HL-60/S4 (cell line): ENCODE data around the gene PTBP1.

Experiments
- in situ Hi-C: fragments of 300-500 bp; cut with MboI; formaldehyde crosslinking; loops from 2 replicates; pipeline ENCODE4 v1.14.3; 2022; ENCODE audit warnings: low sequenced_read_pairs

The PTBP1 gene

DNA sequence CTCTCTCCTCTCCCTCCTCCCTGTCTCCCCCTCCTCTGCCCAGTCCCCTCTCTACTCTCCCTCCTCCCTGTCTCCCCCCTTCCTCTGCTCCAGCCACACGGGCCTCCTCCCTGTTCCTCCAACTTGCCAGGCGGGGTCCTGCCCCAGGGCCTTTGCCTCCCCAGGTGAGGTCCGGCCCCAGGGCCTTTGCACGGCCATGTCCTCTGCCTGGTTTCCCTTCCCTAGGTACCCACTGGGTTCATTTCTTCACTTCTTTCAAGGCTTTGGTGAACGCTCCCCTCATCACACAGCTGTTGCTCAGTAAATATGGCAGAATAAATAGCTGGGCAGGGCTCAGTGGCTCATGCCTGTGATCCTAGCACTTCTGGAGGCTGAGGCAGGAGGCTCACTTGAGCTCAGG lies 25.2 kb upstream of the PTBP1 start:
- in situ Hi-C loops = loop anchor here (5.0 to 10.0 kb wide), 2 partner anchors 150 to 213 kb away; partner anchors contain the start of gene WDR18

DNA sequence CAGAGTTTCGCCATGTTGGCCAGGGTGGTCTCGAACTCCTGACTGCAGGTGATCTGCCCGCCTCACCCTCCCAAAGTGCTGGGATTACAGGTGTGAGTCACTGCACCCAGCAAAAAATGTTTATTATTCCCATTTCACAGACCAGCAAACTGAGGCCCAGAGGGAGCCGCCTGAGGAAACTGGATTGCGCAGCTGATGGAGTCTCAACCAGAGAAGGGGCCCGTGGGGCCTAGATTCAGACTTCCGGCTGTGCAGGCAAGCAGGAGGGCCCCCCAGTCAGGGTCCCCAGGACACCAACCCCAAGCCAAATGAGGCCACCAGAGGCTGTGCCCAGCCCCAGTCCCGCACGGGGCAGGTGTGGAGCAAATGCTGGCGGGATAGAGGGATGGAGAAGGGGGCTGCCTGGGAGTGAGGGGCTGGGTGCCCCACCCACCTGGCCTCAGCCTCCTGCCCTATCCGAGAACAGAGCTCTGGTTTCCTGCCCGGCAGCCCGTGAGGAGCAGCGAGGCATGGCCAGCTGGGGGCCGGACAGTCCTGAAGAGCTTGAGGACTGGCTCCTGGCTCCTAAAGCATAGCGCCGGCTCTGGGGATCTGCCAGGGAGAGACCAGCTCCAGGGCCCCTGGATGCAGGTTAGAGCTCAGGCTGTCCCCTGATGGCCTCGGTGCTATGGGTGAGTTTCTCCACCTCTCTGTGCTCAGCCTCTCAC lies 24.4 kb upstream of the PTBP1 start:
- in situ Hi-C loops = loop anchor here (5.0 to 10.0 kb wide), 2 partner anchors 149 to 212 kb away; partner anchors contain the start of gene WDR18

- in situ Hi-C loops = loop anchor here (10.0 kb wide), 1 partner anchor 208 kb away; the partner anchor contains the start of gene WDR18
These were observed 20.7 kb upstream of the PTBP1 start for GRCh38 chr19:776549-776948.

- in situ Hi-C loops = loop anchor here (10.0 kb wide), 1 partner anchor 206 kb away; the partner anchor contains the start of gene WDR18
These were observed 18.2 kb upstream of the PTBP1 start for GRCh38 chr19:778910-779653.

- in situ Hi-C loops = no loop called here
These were observed 16.3 kb upstream of the PTBP1 start for GRCh38 chr19:780935-781334.

DNA sequence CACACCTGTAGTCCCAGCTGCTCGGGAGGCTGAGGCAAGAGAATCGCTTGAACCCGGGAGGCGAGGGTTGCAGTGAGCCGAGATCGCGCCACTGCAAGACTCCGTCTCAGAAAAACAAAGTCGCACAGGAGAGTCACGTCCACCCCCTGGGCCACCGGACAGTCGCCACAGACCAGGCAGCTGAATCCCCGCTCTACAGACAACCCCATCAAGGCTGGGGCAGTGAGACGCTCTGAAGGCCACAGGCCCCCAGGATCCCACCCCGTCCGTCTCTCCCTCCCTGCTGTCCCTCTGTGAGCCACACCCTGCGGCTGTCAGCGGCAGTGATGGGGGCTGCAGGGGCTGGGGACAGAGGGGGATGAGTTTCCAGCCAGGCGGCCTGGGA lies 15.5 kb upstream of the PTBP1 start:
- in situ Hi-C loops = no loop called here

DNA sequence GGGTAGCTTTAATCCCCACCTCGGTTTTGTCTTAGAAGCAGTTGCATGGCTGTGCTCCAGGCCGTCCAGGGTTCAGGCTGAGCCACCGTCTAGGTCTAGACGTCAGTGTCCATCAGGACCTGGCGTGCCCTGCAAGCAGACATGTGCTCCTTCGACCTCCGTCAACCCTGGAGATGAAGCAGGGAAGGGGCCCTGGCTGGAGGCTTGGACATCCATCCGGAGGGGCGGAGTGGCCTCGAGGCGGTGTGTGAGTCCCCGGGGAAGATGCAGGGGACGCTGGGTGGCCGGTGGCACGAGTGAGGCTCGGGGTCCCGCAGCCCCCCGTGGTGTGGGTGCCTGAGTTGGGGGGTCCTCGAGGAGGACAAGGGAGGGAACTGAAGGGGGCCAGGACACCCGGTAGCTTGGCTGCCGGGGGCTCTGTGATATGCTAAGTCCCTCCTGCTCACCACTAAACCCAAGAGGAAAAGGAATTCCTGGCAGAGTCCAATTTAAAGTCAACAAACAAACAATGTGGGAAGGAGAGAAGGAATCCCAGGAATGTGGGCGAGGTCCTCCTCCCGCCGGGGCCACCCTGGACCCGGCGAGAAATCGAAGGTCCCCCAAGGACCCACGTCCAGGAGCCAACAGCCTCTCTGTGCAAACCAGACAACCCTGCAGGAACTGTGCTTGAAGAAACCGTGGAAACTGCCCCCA lies 14.9 kb upstream of the PTBP1 start:
- in situ Hi-C loops = no loop called here

GRCh38 chr19:782878-783668 lies 14.2 kb upstream of the PTBP1 start:
- in situ Hi-C loops = no loop called here

- in situ Hi-C loops = no loop called here
These were observed 12.7 kb upstream of the PTBP1 start for GRCh38 chr19:784541-784940.

- in situ Hi-C loops = no loop called here
These were observed 9.7 kb upstream of the PTBP1 start for GRCh38 chr19:787536-787935.

- in situ Hi-C loops = no loop called here
These were observed 8.6 kb upstream of the PTBP1 start for GRCh38 chr19:788686-788982.

DNA sequence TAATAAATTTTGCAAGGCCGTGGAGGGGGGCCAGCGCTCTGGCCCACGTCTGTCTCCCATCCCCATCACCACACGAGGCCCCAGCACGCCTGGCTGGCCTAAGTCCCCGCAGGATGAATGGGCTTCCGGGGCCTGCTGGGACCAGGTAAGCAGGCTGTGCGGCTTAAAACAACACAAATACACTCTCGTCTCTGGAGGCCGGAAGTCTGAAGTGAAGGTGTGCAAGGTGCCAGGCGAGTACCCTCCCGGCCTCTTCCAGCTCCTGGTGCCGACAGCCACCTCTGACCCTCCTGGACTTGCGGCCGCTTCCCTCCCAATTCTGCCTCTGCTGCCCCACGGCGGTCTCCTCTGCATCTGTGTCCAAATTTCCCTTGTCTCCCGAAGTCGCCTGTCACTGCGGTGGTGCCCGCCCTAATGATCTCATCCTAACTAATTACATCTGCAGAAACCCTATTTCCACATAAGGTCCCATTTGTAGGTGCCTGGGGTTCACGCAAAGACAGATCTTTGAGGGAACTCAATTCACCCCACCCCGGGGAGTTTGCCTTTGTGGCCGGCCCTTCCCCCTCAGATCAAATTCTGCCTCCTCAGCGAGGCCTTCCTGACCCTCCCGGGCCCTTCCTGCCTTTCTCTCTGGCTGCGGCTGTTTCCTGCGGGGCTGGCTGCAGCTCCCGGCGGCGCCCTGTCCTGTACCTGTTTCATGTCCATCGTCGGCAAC lies 8.1 kb upstream of the PTBP1 start:
- in situ Hi-C loops = no loop called here

- in situ Hi-C loops = no loop called here
These were observed 7.6 kb upstream of the PTBP1 start for GRCh38 chr19:789701-790060.

DNA sequence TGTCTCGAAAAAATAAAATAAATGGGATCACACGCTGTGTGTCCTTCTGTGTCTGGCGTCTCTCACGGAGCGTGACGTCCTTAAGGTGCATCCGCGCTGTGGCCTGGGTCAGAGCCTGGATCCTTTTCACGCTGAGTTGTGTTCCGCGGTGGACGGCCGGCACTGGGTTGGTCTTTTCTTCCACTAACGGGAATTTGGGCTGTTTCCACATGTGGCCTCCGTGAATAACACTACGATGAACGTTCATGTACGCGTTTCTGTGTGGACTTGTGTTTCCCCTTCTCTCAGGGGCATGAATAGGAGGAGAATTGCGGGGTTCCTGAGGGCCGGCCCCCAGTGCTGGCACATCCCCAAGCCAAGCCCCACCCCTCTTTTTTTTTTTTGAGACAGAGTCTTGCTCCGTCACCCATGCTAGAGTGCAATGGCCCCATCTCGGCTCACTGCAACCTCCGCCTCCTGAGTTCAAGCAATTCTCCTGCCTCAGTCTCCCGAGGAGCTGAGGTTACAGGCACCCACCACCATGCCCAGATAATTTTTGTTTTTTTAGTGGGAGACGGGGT lies 6.2 kb upstream of the PTBP1 start:
- in situ Hi-C loops = no loop called here

- in situ Hi-C loops = no loop called here
These were observed 5.5 kb upstream of the PTBP1 start for GRCh38 chr19:791567-792305.

DNA sequence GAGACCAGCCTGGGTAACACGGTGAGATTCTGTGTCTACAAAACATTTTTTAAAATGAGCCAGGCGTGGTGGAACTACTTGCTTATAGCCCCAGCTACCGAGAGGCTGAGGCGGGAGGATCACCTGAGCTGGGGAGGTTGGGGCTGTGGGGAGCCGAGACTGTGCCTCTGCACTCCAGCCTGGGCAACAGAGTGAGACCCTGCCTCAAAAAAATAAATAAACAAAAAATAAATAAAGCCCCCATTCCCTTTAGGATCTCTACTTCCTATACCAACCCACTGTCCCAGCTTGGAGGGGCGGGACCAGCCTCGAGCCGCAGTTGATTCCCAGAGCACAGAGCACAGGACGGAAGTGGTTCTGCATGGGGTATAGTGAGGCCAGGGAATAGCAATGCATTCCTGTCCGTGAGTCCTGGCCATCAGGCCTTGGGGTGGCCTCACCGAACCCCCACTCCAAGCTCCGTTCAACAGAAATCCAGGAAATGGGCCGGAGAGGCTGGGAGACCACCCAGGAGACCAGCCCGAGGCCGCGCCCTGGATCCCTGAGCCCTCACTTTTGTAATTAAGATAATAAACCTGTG lies 4.9 kb upstream of the PTBP1 start:
- in situ Hi-C loops = no loop called here

DNA sequence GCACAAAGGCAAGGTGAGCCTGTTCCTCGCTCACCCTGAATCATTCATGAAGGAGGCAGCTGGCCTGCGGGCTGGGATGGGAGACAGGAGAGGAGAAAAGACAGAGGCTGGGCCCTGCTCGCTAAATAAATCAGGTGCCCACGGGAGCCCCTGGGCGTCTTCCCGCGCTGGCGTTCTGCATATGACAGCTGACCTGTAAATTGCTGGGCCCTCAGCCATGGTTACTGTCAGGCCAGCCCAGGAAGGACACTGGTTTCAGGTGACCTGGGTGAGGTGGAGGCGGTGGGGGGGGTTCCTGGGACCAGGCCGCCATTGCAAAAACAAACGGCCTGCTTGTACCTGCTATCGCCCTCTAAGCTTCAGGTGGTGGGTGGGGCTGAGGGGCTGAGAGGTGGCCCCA lies 3.4 kb upstream of the PTBP1 start:
- in situ Hi-C loops = no loop called here

DNA sequence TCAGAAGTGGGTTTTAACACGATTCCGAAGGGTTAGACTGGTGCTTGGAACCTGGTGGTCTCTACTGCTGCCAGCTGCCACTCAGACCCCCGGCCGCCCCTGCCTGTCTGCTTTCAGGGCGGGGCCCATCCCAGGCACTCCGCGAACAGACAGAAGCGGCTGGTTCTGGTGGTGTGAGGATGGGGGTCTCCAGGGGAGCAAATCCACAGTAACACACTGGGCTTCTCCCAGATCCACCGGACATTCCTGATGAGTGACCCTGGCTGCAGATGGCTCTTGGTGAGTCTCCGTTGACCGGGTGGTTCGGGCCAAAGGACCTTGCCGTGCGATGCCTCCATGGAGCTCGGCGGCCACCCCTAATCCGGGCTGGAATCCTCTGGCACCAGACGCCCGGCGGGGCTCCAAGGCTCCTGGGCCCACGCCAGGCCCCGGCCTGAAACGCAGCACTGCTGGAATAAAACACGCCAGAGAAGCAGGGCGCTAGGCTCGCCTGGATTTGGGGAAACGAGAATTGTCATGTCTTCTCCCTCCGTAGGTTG lies 2.1 kb upstream of the PTBP1 start:
- in situ Hi-C loops = no loop called here
